Endothelial cell of hepatic sinusoid (primary cell): Measurements from ENCODE around the gene PNPLA1.

Source experiments
- in situ Hi-C: cut with HindIII; loops from 2 replicates; pipeline ENCODE4 v1.10.0; 2017; ENCODE audit warnings: low sequenced_read_pairs

Gene PNPLA1

DNA sequence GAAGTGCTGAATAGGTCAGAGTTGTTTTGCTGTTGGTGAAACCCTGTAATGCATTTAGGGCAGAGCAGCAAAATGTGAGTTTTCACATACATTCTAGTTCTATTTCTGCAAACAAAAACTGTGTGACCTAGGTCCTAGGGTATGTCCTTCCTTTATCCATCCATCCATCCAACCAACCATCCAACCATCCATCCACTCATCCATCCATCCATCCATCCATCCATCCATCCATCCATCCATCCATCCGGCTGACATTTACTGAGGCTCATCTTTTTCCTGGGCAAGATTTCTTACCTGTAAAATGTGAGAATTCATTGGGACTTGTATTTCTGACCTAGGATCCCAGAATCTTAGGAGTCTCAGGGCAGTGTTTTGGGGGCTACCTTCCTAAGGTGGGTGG is 14.5 kb downstream of the PNPLA1 start:
- in situ Hi-C loops: no loop called here

DNA sequence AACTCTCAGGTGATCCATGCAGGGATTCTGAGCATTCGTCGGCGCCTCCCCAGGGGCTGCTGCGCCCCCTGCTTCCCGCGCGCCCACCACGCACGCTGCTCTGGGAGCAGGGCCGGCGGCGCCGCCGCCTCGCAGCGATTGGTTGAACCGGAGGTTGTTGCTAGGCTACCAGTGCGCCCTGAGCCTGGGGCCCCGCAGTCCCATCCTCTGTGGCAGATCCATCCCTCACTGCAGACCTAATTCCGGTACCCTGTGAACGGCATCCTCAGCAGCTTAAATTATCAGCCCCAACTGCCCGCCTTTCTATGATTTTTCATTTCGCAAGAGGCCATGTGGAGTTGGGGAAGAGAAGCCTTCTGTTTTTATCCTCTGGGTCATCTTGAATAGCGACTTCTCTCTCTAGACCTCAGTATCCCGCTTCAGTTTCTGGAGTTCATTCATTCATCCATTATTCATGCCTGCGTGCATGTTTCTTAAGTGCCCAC is 15.4 kb downstream of the PNPLA1 start:
- in situ Hi-C loops: no loop called here

DNA sequence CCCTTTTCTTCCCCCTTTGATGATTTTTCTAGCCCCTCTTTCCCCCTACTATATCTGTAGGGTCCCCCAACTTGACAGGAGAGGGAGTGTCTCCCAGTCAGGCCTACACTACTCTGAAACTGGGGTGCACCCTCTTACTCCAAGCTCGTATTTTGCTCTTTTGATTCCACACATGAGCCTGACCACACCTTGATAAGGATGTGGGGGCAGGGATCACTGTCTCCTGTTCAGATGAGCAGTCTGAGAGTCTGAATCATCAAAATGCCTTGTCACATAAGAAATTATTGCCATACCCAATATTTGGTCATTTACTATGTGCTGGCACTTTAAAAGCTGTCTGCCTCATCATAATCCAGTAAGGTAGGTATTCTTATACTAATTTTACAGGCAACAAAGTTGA is 15.9 kb downstream of the PNPLA1 start:
- in situ Hi-C loops: no loop called here

DNA sequence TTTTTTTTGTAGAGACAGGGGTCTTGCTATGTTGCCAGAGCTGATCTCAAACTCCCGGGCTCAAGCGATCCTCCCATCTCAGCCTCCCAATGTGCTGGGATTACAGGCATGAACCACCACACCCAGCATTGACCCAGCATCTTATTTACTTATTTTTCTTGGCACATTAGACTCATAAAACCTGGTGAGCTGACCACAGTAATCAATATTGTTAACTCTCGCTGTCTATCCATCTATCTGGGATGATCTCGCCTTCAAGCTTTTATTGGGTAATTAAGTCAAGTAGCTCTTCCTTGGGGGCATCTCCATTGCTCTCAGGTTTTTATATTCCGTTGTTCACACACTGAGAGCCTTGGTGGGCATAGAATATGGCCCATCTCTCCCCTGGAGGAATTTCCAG is 17.0 kb downstream of the PNPLA1 start:
- in situ Hi-C loops: no loop called here

DNA sequence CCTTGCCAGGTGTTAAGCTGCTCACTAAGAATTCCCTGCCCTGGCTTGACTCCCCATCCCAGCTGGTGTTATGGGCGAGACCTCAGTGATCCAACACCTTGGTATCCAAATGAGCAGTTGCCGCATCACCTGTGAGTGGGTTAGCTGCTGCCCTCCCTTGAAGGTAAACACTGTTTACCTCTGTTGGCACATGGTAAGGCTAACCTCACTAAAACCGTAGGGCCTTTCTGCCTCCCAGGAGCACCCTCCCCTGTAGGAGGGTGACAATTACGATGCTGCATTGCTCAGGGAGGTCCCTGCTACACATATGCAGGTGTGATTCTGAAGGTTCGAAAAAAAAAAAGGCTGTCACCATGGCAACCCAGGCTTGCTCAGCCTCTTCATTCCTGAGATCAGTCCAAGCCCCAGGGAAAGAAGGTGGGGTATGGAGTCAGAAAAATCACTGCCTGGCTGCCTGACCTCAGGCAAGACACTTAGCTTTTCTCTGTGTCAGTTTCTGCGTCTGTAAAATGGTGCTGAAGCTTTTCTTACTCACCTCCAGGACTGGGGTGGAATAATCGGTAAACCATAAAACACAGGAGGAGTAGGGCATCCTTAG is 19.5 kb downstream of the PNPLA1 start:
- in situ Hi-C loops: no loop called here

DNA sequence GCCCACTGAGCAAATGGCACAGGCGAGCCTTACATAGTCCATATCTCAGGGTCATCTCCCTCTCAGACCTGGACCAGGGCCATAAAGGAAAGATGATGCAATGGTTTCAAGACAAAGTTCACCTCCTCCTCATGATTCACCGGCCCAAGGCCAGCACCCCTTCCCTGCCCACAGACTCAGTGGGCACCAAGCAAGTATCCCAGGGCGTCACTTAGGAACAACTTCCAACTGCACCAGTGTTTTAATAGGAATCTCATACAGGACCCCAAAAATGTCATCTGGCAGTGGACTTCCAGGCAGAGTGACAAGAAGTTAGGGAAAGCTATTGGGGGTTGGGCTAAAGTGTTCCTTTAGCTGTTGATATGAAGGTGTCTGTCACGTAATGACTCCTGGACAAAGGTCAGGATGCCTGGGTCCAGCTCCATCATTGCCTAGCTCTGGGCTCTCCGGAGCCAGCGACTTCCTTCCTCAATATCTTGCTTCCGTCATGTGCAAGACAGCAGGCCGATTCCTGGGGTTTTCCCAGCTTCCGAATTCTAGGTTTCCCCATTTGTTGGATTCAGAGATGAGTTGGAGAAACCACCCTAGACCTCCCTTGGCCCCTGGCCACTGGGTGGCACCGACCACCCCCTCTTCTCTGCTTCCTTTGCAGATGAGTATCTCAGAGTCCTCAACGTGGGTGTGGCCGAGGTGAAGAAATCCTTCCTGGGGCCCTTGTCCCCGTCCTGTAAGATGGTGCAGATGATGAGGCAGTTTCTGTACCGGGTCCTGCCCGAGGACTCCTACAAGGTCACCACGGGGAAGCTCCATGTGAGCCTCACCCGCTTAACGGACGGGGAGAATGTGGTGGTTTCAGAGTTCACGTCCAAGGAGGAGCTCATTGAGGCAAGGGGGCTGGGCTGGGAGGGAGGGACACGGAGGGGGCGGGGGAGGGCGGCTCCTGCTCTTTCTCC is 21.1 kb downstream of the PNPLA1 start:
- in situ Hi-C loops: no loop called here

DNA sequence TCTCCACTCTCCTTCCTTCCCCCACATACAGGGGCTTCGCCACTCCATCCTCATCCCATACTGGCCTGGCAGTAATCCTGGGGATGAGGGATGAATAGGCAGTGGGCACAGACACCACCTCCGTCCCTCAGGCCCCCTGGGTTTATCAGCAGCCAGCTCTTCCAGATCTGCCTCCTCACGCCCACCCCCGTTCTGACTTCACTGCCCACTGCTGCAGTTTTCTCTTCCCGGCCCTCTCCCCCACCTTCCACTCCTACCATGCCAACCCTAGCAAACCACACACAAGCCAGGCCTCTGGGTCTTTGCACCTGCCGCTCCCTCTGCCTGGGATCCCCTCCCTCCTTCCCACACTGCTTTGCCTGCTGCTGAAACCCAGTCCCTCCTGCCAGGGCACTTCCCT is 22.3 kb downstream of the PNPLA1 start:
- in situ Hi-C loops: no loop called here

DNA sequence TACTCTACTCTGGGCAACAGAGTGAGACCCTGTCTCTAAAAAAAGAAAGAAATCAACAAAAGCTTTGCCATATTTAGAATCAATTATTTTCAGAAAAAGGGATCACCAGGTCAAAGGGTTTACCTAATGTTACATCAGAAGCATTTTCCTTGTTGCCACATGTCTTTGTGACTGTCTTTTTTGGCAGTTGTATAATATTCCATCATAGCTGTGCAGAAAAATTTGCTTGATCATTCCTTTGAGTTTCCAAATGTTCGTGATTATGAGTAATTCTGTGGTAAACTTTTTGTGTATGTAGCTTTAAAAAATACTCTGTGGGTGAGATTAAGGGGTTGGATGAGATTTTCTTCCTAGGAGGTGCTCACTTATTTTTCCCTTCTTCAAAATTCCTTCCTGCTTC is 26.4 kb downstream of the PNPLA1 start:
- in situ Hi-C loops: loop anchor here (5.0 kb wide), 1 partner anchor 71 kb away; no protein-coding TSS in a partner anchor

DNA sequence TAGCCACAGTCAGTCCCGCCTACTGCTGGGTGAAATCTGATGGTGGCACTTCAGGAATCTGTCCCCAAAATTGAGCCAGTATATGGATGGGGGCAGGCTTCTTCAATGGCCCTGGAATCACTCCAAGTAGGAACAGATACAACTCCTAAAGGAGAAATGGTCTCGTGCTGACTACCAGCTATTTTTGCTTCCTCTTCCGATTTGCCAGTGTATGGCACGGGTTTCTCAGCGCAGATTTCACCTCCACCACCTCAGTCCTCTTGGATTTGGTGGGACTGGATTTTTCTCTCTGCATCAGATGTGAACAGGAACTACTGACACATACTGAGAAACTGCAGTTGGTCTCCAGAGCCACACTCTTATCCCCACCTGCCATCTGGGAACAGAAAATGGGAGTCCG is 27.2 kb downstream of the PNPLA1 start:
- in situ Hi-C loops: loop anchor here (5.0 kb wide), 1 partner anchor 70 kb away; no protein-coding TSS in a partner anchor

DNA sequence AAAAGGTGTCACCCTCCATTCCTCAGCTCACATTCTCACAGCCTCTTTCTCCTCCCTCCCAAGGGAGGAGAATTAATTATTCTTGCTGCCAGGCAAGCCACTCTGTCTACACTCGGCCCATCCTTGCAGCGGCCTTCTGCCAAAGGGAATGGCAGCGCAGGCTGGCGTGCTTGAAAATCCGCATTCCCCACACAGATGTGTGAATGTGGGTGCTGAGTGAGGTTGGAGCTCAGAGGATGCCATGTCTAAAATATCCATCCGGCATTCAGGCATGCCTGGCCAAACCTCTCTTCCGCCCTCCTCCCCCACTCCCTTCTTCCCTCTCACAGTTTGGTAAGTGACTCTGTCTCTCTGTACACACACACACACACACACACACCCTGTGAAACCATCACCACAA is 27.7 kb downstream of the PNPLA1 start:
- in situ Hi-C loops: loop anchor here (5.0 kb wide), 1 partner anchor 70 kb away; no protein-coding TSS in a partner anchor

DNA sequence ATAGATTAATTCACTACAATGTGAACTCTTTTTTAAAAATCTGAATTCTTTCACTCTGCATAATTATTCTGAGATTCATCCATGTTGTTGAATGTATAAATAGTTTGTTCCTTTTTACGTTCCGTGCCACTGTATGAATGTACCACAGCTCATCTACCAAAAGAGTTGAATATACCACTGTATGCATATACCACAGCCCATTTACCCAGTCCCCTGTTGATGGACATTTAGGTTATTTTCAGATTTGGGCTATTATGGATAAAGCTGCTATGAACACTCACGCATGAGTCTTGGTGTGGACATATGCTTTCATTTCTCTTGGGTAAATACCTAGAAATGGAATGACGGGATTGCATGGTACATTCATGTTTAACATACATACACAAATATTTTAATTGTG is 28.2 kb downstream of the PNPLA1 start:
- in situ Hi-C loops: loop anchor here (5.0 kb wide), 1 partner anchor 69 kb away; no protein-coding TSS in a partner anchor

DNA sequence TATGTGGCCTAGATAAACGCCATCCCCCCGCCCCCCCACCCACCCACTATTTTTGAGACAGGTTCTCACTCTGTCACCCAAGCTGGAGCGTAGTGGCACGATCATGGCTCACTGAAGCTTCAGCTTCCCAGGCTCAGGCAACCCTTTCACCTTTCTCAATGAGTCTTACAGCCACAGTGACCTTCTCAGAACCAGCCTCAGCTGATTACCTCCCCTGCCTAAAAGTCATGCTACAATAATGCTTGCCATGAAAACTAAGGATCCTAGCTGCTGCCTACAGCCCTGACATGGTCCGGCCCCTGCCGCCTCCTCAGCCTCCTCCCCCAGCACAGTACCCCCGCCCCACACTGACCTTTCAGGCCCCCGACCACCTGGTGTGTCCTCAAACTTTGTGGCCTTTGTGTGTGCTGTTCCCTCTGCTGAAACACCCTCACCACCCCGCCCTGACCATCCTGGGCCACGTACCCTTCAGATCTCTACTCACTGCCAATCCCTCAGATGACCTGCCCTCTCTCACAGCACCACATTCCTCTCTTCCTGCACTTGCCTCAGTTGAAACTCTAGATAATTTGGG is 31.3 kb downstream of the PNPLA1 start:
- in situ Hi-C loops: no loop called here

DNA sequence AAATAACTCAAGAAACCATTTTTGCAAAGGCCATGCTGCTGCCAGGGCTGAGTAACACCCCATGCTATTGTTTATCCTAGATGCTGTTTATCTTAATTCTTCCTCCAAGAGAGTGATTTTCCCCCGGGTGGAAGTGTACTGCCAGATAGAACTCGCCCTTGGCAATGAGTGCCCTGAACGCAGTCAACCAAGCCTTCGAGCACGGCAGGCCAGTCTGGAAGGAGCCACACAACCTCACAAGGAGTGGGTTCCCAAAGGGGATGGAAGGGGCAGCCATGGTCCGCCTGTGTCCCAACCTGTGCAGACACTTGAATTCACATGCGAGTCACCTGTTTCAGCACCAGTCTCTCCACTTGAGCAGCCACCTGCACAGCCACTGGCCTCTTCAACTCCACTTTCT is 31.9 kb downstream of the PNPLA1 start:
- in situ Hi-C loops: no loop called here

DNA sequence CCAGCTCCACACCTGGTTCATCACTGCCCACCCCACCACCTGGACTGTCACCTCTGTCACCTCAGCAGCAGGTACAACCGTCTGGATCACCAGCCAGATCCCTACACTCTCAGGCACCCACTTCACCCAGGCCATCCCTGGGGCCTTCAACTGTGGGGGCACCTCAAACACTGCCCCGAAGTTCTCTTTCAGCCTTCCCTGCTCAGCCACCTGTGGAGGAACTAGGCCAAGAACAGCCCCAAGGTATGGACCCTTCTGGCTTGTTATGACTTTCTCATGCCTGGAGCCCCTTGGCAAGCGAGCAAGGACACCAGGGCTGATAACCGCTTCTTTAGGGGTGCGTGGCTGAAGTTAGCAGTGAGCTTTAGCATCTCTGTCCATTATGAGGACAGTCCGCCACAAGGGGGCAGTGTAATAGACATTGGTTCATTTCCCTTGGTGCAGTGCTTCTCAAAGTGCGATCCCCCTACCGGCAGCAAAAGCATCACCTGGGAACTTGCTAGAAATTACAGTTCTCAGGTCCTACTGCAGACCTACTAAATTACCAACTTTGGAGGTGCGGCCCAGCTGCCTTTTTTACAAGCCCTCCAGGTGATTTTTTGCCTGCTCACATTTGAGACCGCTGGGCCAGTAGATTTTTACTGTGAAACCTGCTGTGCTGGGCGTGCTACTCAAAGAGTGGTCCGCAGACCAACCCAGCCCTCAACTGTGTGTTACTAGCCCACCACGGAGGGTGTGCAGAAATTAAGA is 32.5 kb downstream of the PNPLA1 start:
- in situ Hi-C loops: no loop called here

DNA sequence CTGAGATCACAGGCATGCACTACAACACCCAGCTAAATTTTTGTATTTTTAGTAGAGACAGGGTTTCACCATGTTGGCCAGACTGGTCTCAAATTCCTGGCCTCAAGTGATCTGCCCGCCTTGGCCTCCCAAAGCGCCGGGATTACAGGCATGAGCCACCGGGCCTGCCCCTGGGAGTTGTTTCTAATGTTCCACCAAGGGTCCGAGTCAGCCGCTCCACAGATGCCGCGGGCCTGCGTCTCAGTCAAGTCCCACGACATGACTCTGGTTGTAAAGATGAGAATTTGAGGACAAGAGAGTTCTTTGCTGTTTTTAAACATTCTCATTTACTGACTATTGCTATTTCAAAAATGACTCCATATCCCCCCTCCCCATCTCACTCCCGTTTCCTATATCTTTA is 36.0 kb downstream of the PNPLA1 start:
- in situ Hi-C loops: no loop called here

DNA sequence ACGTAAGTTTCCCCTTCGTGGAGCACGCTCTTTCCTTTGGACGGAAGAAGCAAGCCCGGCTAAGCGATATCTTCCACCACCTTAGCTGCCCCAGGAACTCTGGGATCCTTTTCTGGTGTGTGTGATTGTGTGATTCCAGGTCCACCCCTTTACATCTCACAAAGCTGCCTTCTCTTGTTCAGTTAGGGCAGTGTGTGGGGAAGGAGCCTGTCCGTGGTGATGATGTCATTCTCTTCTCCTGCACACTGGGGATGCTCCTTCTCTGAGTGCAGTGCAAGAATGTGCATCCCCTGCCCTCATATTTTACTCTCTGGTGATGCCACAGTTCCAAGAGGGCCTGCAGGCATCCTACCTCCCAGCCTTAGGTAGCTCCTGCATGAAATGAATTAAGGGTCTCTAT is 36.5 kb downstream of the PNPLA1 start:
- in situ Hi-C loops: no loop called here

DNA sequence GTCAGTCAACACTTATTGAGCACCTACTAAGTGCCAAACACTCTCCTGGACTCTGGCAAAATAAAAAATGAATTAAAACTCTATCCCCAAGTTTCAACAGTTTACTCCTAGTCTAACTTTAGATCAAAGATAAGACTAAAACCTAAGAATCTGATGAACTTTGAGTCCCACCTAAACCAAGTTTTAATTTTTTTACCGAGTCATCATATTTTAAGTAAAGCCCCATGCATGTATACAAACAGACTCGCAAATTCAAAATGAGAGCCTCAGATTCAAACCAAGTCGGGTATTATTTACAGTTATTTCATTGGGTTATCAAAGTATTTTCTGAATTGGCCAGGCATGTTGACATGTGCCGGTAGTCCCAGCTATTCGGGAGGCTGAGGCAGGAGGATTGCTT is 38.7 kb downstream of the PNPLA1 start:
- in situ Hi-C loops: no loop called here

DNA sequence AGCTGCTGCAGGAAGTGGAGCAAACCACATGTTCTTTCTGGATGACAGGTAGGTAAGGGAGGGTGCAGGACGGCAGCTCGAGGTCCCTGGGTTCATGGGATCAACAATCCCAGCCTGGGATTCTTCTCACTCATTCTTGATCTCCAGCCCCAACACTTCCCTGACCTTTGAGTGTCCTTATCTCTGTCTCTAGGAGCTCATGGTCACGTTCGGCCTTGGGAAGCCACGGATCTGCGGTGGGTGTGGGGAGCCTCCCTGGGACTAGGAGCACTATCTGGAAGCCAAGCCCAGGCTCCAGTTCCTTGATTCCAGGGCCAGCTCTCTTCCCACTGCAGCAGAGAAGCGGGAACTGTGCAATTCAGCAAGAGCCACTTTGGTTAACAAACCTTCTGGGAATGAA is 39.3 kb downstream of the PNPLA1 start:
- in situ Hi-C loops: no loop called here

DNA sequence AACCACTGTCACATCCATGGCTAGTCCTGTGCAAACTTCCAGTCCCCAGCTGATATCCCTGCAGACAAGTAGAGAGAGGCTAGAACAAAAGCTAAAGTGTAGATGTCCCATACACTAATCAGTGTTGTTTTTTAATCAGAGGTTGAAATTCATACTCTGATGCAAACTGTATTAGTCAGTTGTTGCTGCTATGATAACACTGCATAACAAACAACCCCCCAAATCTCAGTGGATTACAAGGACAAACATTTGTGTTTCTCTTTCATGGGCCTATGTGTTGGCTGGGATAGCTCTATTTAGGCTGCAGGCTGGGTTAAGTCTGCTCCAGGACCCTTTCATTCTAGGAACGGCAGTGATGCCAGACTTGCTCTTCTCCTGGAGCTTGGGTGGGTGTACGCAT is 40.0 kb downstream of the PNPLA1 start:
- in situ Hi-C loops: no loop called here

DNA sequence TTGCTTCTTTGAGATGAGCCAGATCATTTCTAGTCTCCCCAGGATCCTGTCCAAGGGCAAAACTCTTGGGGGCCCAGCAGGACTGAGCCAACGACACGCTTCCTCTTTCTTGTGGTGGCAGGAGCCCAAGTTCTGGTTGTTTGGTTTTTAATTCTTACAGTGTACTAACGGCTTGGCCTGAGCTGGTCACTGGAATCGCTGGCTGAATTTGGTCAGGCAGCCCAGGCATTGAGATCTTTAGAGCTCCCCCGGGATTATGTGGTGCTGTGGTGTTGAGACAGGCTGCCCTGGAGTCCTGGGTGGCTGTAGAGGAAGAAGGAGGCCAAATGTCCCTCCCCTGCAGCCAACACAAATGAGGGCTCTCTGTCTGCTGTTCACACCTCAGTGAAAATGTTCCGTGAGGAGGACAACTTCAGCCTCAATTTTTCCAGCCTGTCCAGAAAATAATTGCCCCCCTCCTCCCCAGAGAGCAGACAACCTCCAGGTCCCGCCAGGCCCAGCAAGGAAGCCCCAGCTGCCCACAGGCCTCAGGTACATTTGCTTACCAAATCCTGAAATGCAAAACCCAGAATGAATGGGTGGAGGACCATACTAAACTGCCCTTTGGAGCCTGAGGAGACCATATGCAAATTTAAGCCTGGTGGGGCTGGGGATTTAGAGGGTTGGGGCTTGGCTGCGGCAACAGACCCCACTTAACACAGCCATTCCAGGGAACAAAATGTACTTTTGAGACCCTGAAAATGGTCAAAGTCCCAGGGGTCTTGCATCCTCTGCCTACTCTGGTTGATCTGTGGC is 43.2 kb downstream of the PNPLA1 start:
- in situ Hi-C loops: no loop called here
